SK-N-SH (cell line): ENCODE results near the gene CYP4F12. TPM values are rescaled to one million over a fixed set of nuclear protein-coding genes. Genes with fewer than 3 reads are reported as not detected.

Source experiments
- CTCF ChIA-PET: fragments of 300-600, 350-600 bp; formaldehyde crosslinking; extraction: SDS; loops from one replicate; lab custom pipeline; 2021; lab: Yijun Ruan, JAX
- POLR2A ChIA-PET: fragments of 350-600 bp; sonication (Branson Sonifier 250); formaldehyde crosslinking; extraction: SDS; loops from one replicate; lab custom pipeline; 2020; ENCODE audit warnings: antibody characterized with exemption, inconsistent platforms; lab: Yijun Ruan, JAX
- DNase-seq: peaks from one replicate; pipeline ENCODE4 v3.0.0; 2012
- H2AFZ ChIP-seq: fragments of 200-600 bp; sonication (generic); 2 replicates; pipeline ENCODE4 v1.8.1; 2016; ENCODE audit warnings: antibody characterized with exemption, mild to moderate bottlenecking, low read depth
- H3F3A ChIP-seq: fragments of 200-600 bp; sonication (generic); replicated peaks from 2 replicates; pipeline ENCODE3; 2016; ENCODE audit warnings: antibody characterized with exemption, mild to moderate bottlenecking; ENCODE audit not compliant: insufficient read depth
- H3K27ac ChIP-seq, 2 experiments: fragments of 200-500 bp in 1 of 2; fragments of 200-600 bp in 1 of 2; sonication (Bioruptor generic) in 1 of 2; sonication (generic), shearing (Covaris generic) in 1 of 2; 2 replicates each; pipeline versions ENCODE4 v1.5.1 to v1.6.1; 2014 to 2016; ENCODE audit warnings: low read depth in 2 of 2, inconsistent platforms in 1 of 2, low read length in 1 of 2, mild to moderate bottlenecking in 1 of 2, mixed read lengths in 1 of 2
- H3K27me3 ChIP-seq: fragments of 200-600 bp; sonication (generic), shearing (Covaris generic); 2 replicates; pipeline ENCODE4 v1.6.1; 2016; ENCODE audit warnings: mixed run types; ENCODE audit not compliant: insufficient read depth
- H3K36me3 ChIP-seq, 2 experiments: fragments of 200-500 bp in 1 of 2; fragments of 200-600 bp in 1 of 2; sonication (Bioruptor generic) in 1 of 2; sonication (generic) in 1 of 2; replicated peaks in 1 of 2; 2 replicates each; pipeline versions ENCODE3 to v1.5.1; 2014 to 2016; ENCODE audit warnings: low read length in 1 of 2, mild to moderate bottlenecking in 1 of 2; ENCODE audit not compliant: insufficient read depth in 2 of 2, control insufficient read depth in 1 of 2
- H3K4me1 ChIP-seq, 2 experiments: fragments of 200-500 bp in 1 of 2; fragments of 200-600 bp in 1 of 2; sonication (Bioruptor generic) in 1 of 2; sonication (generic), shearing (Covaris generic) in 1 of 2; 2 replicates each; pipeline versions ENCODE4 v1.5.1 to v1.6.1; 2014 to 2016; ENCODE audit warnings: low read depth in 1 of 2, low read length in 1 of 2, mixed run types in 1 of 2; ENCODE audit not compliant: insufficient read depth in 2 of 2, control insufficient read depth in 1 of 2
- H3K4me2 ChIP-seq: fragments of 200-600 bp; sonication (generic), shearing (Covaris generic); 2 replicates; pipeline ENCODE4 v1.6.1; 2017; ENCODE audit warnings: mixed run types
- H3K4me3 ChIP-seq, 2 experiments: fragments of 200-500 bp in 1 of 2; fragments of 200-600 bp in 1 of 2; sonication (Bioruptor generic) in 1 of 2; sonication (generic), shearing (Covaris generic) in 1 of 2; 2 replicates each; pipeline versions ENCODE4 v1.5.1 to v1.8.1; 2014 to 2016; ENCODE audit warnings: low read depth in 2 of 2, inconsistent platforms in 1 of 2, low read length in 1 of 2, mild to moderate bottlenecking in 1 of 2, mixed read lengths in 1 of 2, moderate library complexity in 1 of 2
- H3K79me2 ChIP-seq: fragments of 200-600 bp; sonication (generic); 2 replicates; pipeline ENCODE4 v1.8.1; 2017; ENCODE audit warnings: mild to moderate bottlenecking; ENCODE audit not compliant: insufficient read depth
- H3K9ac ChIP-seq: fragments of 200-600 bp; sonication (generic); 2 replicates; pipeline ENCODE4 v1.6.1; 2017; ENCODE audit warnings: mixed run types
- H3K9me2 ChIP-seq: fragments of 200-600 bp; sonication (generic); 2 replicates; pipeline ENCODE4 v1.6.1; 2017; ENCODE audit warnings: mixed run types
- H3K9me3 ChIP-seq: fragments of 200-600 bp; sonication (generic); 2 replicates; pipeline ENCODE4 v1.6.1; 2017; ENCODE audit warnings: mixed run types, mild to moderate bottlenecking, moderate library complexity
- H4K20me1 ChIP-seq: fragments of 200-600 bp; sonication (generic); 2 replicates; pipeline ENCODE4 v1.6.1; 2017; ENCODE audit warnings: mild to moderate bottlenecking, mixed run types; ENCODE audit not compliant: insufficient read depth
- CHD2 ChIP-seq: fragments of 150-350 bp; IDR thresholded peaks from 2 replicates; pipeline ENCODE4 v1.6.1; 2018; ENCODE audit warnings: low read length; ENCODE audit not compliant: partially characterized antibody
- ELF1 ChIP-seq: IDR thresholded peaks from 2 replicates; pipeline ENCODE4 v1.4.0; 2012
- GATA2 ChIP-seq: sonication (generic); formaldehyde crosslinking; IDR thresholded peaks from 2 replicates; pipeline ENCODE4 v1.5.0; 2020; ENCODE audit warnings: mild to moderate bottlenecking, missing genetic modification reagents
- JUND ChIP-seq: IDR thresholded peaks from 2 replicates; pipeline ENCODE4 v1.4.0; 2012
- MAX ChIP-seq: IDR thresholded peaks from 2 replicates; pipeline ENCODE4 v1.4.0; 2012; ENCODE audit warnings: low read depth
- NFIC ChIP-seq: IDR thresholded peaks from 2 replicates; pipeline ENCODE4 v1.4.0; 2012; ENCODE audit warnings: borderline replicate concordance
- NRF1 ChIP-seq: IDR thresholded peaks from 2 replicates; pipeline ENCODE4 v1.6.1; 2012; ENCODE audit warnings: low read depth, mild to moderate bottlenecking, low read length
- PBX3 ChIP-seq: IDR thresholded peaks from 2 replicates; pipeline ENCODE4; 2012
- RAD21 ChIP-seq: IDR thresholded peaks from 2 replicates; pipeline ENCODE4 v1.6.1; 2012; ENCODE audit warnings: mild to moderate bottlenecking, low read length
- RCOR1 ChIP-seq: fragments of 150-350 bp; IDR thresholded peaks from 2 replicates; pipeline ENCODE4 v1.6.1; 2017; ENCODE audit warnings: antibody characterized with exemption, low read length
- REST ChIP-seq: IDR thresholded peaks from 2 replicates; pipeline ENCODE4 v1.6.1; 2012; ENCODE audit warnings: mild to moderate bottlenecking, low read depth, low read length, moderate library complexity
- RFX5 ChIP-seq: IDR thresholded peaks from 2 replicates; pipeline ENCODE4 v1.6.1; 2012; ENCODE audit warnings: mild to moderate bottlenecking, improper control_type of control experiment, low read length
- SIN3A ChIP-seq: IDR thresholded peaks from 2 replicates; pipeline ENCODE4 v1.6.1; 2012; ENCODE audit warnings: low read depth, mild to moderate bottlenecking, low read length, moderate library complexity, borderline replicate concordance
- SMC3 ChIP-seq: IDR thresholded peaks from 2 replicates; pipeline ENCODE4 v1.6.1; 2012; ENCODE audit warnings: low read depth, low read length, improper control_type of control experiment
- TAF1 ChIP-seq: IDR thresholded peaks from 2 replicates; pipeline ENCODE4 v1.6.1; 2012; ENCODE audit warnings: low read depth, mild to moderate bottlenecking, low read length, moderate library complexity, borderline replicate concordance
- TCF12 ChIP-seq: IDR thresholded peaks from 2 replicates; pipeline ENCODE4 v1.4.0; 2012
- TEAD4 ChIP-seq: IDR thresholded peaks from 2 replicates; pipeline ENCODE4 v1.4.0; 2012; ENCODE audit warnings: mild to moderate bottlenecking, borderline replicate concordance; ENCODE audit not compliant: insufficient read depth
- USF1 ChIP-seq: IDR thresholded peaks from 2 replicates; pipeline ENCODE4 v1.4.0; 2012; ENCODE audit warnings: low read depth, borderline replicate concordance
- YY1 ChIP-seq: IDR thresholded peaks from 2 replicates; pipeline ENCODE4 v1.4.0; 2012; ENCODE audit warnings: low read depth, mild to moderate bottlenecking
- ZBTB33 ChIP-seq: IDR thresholded peaks from 2 replicates; pipeline ENCODE4 v1.4.0; 2012; ENCODE audit warnings: low read depth, borderline replicate concordance
- WGBS: methylation state at CpG from one replicate; pipeline ENCODE4 v1.1.6; 2017; ENCODE audit warnings: low lambda C conversion rate; 5-methylcytosine and 5-hydroxymethylcytosine counted together
- polyA plus RNA-seq, 3 experiments: library from polyadenylated mRNA; depleted of rRNA; stranded (reverse); fragments of >200 nt; gene quantifications; 2 replicates each; pipeline ENCODE4 v1.2.3, GENCODE V29; 2012

The CYP4F12 gene
- 0.03 TPM in 1 of 2 replicates, not detected in the other for polyA plus RNA-seq (2012; rRNA removed)
- 0.01 TPM in 1 of 2 replicates, not detected in the other for polyA plus RNA-seq (2012; cell fraction: cytosol; rRNA removed)
- polyA plus RNA-seq (2012; cell fraction: nucleus; rRNA removed): 0.14 and 0.26 TPM in 2 replicates

GRCh38 chr19:15672580-15673175, at the start of gene CYP4F12:
TSS of gene CYP4F12 (plus strand) at chr19:15673087. CDS start at chr19:15673530, 443 bp downstream.
- no peak within 1 kb of the TSS for H3K4me3 ChIP-seq
- no peaks in the 10 kb centered on the region for H3K9me3 ChIP-seq
- ChIA-PET POLR2A (no interaction called here), CTCF (no interaction called here)
- H3K36me3 ChIP-seq: no peaks in the 10 kb centered on the region
- no peak within 1 kb of the TSS for H3K9ac ChIP-seq
- TF ChIP-seq RCOR1 (no peak), RFX5 (no peak), JUND (no peak), SIN3A (no peak), RAD21 (no peak), ZBTB33 (no peak), TAF1 (no peak), MAX (no peak), NRF1 (no peak), NFIC (no peak), CHD2 (no peak), USF1 (no peak), YY1 (no peak), REST (no peak), GATA2 (CRISPR knock-in tag) (no peak), ELF1 (no peak), PBX3 (no peak), TCF12 (no peak), TEAD4 (no peak), SMC3 (no peak)
- no peak within 1 kb of the TSS for H3K27ac ChIP-seq
- WGBS: 7% methylated on average over 3 of the region's 6 CpGs
- no peaks in the 10 kb centered on the region for H3K79me2 ChIP-seq
- no peaks in the 10 kb centered on the region for H3K9me2 ChIP-seq
- DNase-seq: no peak
- H2AFZ ChIP-seq: no peak within 1 kb of the TSS
- no peaks in the 10 kb centered on the region for H3K27me3 ChIP-seq
- no peaks in the 10 kb centered on the region for H3F3A ChIP-seq
- no peak within 1 kb of the TSS for H3K4me2 ChIP-seq
- H3K4me1 ChIP-seq: no peaks in the 10 kb centered on the region
- H4K20me1 ChIP-seq: no peaks in the 10 kb centered on the region
